Transverse colon (tissue), 4 donors: ENCODE data around the gene CTSL.

Source experiments
- CTCF ChIP-seq, 5 experiments: fragments of 200-600 bp in 3 of 5; fragments of 450-650 bp in 2 of 5; sonication (generic) in 3 of 5; IDR thresholded peaks; 1 replicate in 2 of 5; 2 replicates in 3 of 5; pipeline ENCODE4 v1.5.1; 2016 to 2017; ENCODE audit warnings: antibody characterized with exemption in 5 of 5, inconsistent platforms in 3 of 5, mild to moderate bottlenecking in 2 of 5, moderate library complexity in 1 of 5
- EP300 ChIP-seq: sonication (generic); formaldehyde crosslinking; IDR thresholded peaks from one replicate; pipeline ENCODE4 v1.6.1; 2017; ENCODE audit warnings: antibody characterized with exemption, low read depth
- POLR2A ChIP-seq: fragments of 450-650 bp; IDR thresholded peaks from one replicate; pipeline ENCODE4 v1.6.1; 2016; ENCODE audit warnings: antibody characterized with exemption, mild to moderate bottlenecking, moderate library complexity
- POLR2AphosphoS5 ChIP-seq, 3 donors: sonication (generic); formaldehyde crosslinking; IDR thresholded peaks; one replicate each; pipeline ENCODE4 v1.6.1; 2016; ENCODE audit warnings: antibody characterized with exemption in 3 of 3

GRCh38 chr9:87713988-87714330 lies 12.0 kb upstream of the CTSL start:
- no peak for TF ChIP-seq CTCF (IDR thresholded peaks at IDR 0.05)
- TF ChIP-seq POLR2AphosphoS5 (IDR thresholded peaks at IDR 0.05), result no peak
- no peak for TF ChIP-seq POLR2A
- no peak for TF ChIP-seq EP300
